GM12864 (cell line): Measurements from ENCODE around the gene MEA1.

Experiments used
- DNase-seq: peaks from one replicate; pipeline ENCODE4 v3.0.0-alpha.2; 2011; ENCODE audit warnings: low read depth
- H3K4me3 ChIP-seq: 2 replicates; pipeline ENCODE4 v1.5.1; 2011; ENCODE audit warnings: mild to moderate bottlenecking, low read depth, low read length, control low read depth
- TF ChIP-seq, protein P1 (sequence below): IDR thresholded peaks from 2 replicates; pipeline ENCODE4 v1.5.1; 2011; ENCODE audit warnings: low read depth, mild to moderate bottlenecking, moderate library complexity, low read length, control low read depth, inconsistent platforms; ENCODE audit errors: missing control alignments

The MEA1 gene

GRCh38 chr6:43037706-43038105, 24.0 kb upstream of the MEA1 start:
- TF ChIP-seq, protein P1, sequence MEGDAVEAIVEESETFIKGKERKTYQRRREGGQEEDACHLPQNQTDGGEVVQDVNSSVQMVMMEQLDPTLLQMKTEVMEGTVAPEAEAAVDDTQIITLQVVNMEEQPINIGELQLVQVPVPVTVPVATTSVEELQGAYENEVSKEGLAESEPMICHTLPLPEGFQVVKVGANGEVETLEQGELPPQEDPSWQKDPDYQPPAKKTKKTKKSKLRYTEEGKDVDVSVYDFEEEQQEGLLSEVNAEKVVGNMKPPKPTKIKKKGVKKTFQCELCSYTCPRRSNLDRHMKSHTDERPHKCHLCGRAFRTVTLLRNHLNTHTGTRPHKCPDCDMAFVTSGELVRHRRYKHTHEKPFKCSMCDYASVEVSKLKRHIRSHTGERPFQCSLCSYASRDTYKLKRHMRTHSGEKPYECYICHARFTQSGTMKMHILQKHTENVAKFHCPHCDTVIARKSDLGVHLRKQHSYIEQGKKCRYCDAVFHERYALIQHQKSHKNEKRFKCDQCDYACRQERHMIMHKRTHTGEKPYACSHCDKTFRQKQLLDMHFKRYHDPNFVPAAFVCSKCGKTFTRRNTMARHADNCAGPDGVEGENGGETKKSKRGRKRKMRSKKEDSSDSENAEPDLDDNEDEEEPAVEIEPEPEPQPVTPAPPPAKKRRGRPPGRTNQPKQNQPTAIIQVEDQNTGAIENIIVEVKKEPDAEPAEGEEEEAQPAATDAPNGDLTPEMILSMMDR, result no peak
- no peak overlapping the region for H3K4me3 ChIP-seq
- DNase-seq, result no peak

DNA sequence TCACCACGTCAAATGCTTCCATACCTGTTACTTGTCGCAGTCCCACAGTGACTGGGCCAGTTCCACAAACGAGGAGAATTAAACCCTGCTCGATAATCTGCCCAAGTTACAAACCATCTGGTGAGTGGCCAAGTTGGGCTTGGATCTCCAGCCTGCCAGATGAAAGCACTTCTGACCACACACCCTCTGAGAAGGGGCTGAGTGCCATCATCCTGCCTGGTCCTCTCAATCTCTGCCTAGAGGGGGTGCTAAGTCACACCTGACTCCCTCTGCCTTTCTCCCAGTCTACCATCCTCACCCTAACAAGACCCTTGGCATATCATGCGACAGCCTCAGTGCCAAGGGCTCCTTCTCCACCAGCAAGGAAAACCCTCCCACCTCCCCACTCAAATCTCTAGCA, 23.5 kb upstream of the MEA1 start:
- no peak for DNase-seq
- TF ChIP-seq, protein P1, result no peak
- H3K4me3 ChIP-seq, result no peak overlapping the region

- TF ChIP-seq, protein P1, result no peak
- no peak for DNase-seq
- no peak overlapping the region for H3K4me3 ChIP-seq
Measured at GRCh38 chr6:43036712-43037111, 23.0 kb upstream of the MEA1 start.

GRCh38 chr6:43035495-43036194, 21.9 kb upstream of the MEA1 start:
- no peak for DNase-seq
- no peak overlapping the region for H3K4me3 ChIP-seq
- TF ChIP-seq, protein P1, result no peak

GRCh38 chr6:43034190-43034525, 20.4 kb upstream of the MEA1 start:
- no peak overlapping the region for H3K4me3 ChIP-seq
- DNase-seq, result no peak
- TF ChIP-seq, protein P1, result no peak

- H3K4me3 ChIP-seq, result no peak overlapping the region
- TF ChIP-seq, protein P1, result no peak
- no peak for DNase-seq
Measured at GRCh38 chr6:43033496-43034189, 19.9 kb upstream of the MEA1 start.

GRCh38 chr6:43032326-43032725, 18.6 kb upstream of the MEA1 start:
- TF ChIP-seq, protein P1, result no peak
- no peak overlapping the region for H3K4me3 ChIP-seq
- DNase-seq, result no peak
